Uterus (tissue), 2 donors: ENCODE measurements around the gene SRC.

ENCODE experiments used
- POLR2A ChIP-seq, 2 donors: fragments of 450-650 bp; IDR thresholded peaks; one replicate each; pipeline ENCODE4 v1.6.1; 2016; ENCODE audit warnings: antibody characterized with exemption in 2 of 2, mild to moderate bottlenecking in 1 of 2, moderate library complexity in 1 of 2
- TF ChIP-seq, protein P1 (sequence below), 4 experiments: fragments of 200-600 bp in 2 of 4; fragments of 450-650 bp in 2 of 4; sonication (generic) in 2 of 4; IDR thresholded peaks; one replicate each; pipeline ENCODE4 v1.5.1; 2016 to 2019; ENCODE audit warnings: antibody characterized with exemption in 4 of 4, mild to moderate bottlenecking in 2 of 4, moderate library complexity in 1 of 4

GRCh38 chr20:37340998-37341397, 4.9 kb upstream of the SRC start:
- TF ChIP-seq, protein P1, sequence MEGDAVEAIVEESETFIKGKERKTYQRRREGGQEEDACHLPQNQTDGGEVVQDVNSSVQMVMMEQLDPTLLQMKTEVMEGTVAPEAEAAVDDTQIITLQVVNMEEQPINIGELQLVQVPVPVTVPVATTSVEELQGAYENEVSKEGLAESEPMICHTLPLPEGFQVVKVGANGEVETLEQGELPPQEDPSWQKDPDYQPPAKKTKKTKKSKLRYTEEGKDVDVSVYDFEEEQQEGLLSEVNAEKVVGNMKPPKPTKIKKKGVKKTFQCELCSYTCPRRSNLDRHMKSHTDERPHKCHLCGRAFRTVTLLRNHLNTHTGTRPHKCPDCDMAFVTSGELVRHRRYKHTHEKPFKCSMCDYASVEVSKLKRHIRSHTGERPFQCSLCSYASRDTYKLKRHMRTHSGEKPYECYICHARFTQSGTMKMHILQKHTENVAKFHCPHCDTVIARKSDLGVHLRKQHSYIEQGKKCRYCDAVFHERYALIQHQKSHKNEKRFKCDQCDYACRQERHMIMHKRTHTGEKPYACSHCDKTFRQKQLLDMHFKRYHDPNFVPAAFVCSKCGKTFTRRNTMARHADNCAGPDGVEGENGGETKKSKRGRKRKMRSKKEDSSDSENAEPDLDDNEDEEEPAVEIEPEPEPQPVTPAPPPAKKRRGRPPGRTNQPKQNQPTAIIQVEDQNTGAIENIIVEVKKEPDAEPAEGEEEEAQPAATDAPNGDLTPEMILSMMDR (IDR thresholded peaks at IDR 0.05): no peak
- TF ChIP-seq POLR2A (IDR thresholded peaks at IDR 0.05): no peak
